HK-2 (cell line): Measurements from ENCODE around the gene MBD3L2.
"Not testable (repeated sequence)": the region's sequence is repeated elsewhere in the genome, so short reads cannot be mapped to it uniquely, and the experiment has no call there.

Experiments used
- DNase-seq: peaks from one replicate; pipeline ENCODE4 v3.0.0-alpha.2; 2018; ENCODE audit not compliant: unreplicated experiment

MBD3L2 gene

DNA sequence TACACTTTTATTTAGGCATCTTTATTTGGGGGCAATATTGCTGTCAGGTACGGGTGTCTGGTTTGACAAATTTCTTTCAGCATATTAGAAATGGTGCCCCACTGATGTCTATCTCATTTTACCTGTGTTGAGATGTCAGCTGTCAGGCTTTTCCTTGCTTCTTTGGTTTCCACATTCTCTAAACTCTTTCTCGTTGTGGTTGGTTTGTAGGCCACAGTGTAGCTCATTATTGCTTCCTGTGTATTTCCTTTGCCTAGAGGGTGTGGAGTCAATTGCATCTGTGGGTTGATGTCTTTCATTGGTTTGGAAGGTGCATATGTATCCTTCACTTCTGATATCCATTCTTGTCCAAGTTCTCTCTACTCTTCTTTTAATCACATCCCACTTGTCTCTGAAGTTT, 10.9 kb downstream of the MBD3L2 start:
- DNase-seq: not testable (repeated sequence)

DNA sequence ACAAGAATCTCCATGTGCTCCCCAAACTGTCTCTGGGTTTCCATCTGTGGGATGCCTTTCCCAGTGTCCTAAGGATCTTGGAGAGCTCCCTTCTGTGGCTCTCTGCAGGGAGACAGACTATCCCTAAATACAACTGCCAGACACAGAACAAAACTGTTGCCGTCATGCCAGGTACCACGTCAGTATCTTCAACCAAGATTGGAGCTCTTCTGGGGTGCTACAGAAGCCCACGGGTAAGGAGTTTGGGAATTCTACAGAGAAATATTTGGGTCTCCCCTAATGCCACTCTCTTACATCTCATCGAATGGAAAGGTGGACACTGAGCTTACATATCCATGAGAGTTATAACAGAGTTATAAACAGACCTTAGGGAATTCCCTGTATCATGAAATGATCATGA, 14.2 kb downstream of the MBD3L2 start:
- no peak for DNase-seq

GRCh38 chr19:7063764-7064418, 14.8 kb downstream of the MBD3L2 start:
- no peak for DNase-seq

DNA sequence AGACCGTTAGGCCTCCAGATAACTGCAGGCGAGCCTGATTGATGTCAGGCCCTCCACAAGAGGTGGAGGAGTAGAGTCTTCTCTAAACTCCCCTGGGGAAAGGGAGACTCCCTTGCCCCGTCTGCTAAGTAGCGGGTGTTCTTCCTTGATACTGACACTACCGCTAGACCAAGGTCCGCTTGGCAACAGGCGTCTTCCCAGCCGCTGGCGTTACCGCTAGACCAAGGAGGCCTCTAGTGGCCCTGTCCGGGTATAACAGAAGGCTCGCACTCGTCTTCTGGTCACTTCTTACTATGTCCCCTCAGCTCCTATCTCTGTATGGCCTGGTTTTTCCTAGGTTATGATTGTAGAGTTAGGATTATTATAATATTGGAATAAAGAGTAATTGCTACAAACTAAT, 18.0 kb downstream of the MBD3L2 start:
- DNase-seq: not testable (repeated sequence)

DNA sequence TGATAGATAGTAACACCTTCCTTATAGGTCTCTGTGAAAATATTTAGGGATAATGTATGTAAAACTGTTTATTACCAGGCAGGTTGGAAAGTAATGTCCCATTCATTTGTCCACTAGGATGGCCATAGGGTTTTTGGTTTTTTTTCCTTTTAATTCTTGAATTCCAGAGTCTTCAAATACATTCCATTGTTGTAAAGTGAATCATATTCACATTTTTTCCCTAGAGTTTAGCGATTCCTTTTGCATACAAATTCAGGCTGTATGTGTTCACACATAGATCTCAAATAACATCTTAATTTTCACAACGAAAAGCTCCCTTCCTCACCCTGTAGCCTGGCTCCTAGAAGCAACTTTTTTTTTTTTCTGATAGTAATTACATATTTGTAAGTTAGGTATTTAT, 18.6 kb downstream of the MBD3L2 start:
- DNase-seq: no peak

GRCh38 chr19:7068599-7068998, 19.5 kb downstream of the MBD3L2 start:
- no peak for DNase-seq

DNA sequence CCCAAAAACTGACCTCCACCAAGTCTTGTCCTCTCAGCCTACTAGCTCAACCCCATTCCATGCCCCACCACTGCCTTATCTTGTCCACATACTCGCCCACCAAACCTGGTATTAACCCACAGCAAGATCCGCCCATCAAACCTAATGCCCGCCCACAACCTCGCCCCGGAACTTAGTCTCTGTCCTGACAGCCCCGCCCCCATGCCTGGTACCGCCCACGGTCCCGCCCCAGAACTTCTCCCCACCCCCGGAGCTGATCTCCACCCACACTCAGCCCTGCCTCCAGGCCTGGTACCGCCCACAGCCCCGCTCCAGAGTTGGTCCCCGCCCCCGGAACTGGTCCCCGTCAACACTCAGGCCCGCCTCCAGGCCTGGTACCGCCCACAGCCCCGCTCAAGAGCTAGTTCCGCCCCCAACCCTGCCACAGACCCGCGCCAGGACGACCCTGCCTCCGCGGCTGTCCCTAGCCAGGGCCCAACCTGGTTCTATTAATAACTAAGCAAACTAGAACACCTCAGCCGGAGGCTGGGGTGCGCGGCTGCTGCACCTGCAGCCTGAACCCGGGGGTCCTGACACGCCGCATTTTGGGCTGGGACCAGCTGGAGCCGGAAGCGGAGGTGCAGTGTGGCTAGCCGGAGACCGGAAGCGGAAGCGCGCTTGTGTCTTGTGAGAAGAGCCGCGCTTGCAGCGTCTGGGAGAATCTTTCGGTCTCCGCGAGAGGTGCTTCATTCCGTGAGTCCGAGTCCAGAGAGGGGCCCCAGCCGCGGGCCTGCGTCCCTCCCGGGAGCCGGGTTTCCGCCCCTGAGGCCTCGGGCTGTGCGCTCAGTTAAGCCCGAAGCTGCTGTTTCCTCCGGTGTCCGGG, 20.2 kb downstream of the MBD3L2 start, which contains the start of gene ZNF557:
TSS of gene ZNF557 (plus strand) at position 662 of the 862 bp plus-strand sequence. CDS start 5,372 bp downstream, outside the sequence.
- peak; percentile 98 for DNase-seq

DNA sequence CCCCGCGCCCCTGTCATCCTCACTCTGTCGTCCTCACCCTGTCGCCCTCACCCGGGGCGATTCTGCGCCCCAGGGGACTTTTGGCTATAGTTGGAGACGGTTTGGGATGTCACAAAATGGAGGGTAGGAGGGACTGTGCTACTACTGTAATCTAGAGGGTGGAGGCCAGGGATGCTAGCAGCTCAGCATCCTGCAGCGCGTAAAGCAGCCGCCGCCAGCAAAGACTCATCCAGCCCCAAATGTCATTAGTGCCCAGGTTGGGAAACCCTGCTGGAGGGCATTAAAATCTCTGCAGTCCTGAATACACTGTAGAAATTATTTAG, 20.7 kb downstream of the MBD3L2 start:
- no peak for DNase-seq

DNA sequence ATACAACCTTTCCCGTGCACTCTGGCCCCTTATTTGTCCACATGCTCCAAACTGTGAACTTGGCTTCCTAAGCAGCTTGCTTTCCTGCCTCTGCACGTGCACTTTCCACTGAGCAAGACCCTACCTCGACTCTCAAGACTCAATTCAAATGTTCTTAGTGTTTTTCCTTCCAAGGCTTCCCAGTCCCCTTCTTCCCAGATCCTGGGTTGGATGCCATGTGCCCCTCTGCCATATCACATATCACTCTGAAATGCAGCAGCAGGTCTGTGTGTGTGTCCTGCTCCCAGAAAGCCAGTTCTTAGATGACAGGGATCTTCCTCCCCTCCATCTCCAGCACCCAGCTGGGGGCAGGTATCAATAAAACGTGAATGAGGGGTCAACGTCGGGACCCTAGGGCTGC, 23.4 kb downstream of the MBD3L2 start:
- DNase-seq: no peak

DNA sequence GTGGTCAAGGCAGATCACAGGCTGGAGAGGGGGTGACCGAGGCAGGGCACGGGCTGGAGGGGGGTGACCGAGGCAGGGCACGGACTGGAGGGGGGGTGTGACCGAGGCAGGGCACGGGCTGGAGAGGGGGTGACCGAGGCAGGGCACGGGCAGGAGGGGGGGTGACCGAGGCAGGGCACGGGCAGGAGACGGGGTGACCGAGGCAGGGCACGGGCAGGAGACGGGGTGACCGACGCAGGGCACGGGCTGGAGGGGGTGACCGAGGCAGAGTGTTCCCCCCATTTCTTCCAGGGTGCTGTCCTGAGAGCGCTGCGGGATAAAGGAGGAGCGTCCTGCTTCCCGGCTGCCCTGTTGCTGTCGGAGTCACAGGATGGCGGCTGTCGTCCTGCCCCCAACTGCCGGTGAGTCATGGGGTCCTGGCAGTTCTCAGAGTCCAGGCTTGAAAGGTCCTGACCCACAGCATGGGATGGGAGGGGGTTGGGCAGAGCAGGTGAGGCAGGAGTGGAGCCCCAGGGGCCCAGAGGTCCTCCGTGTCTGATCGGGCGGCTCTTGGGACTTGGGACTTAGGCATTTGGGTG, 25.7 kb downstream of the MBD3L2 start:
- DNase-seq: no peak

GRCh38 chr19:7076151-7076550, 27.0 kb downstream of the MBD3L2 start:
- DNase-seq: no peak

- DNase-seq: no peak
Measured at GRCh38 chr19:7078008-7078407, 28.9 kb downstream of the MBD3L2 start.

DNA sequence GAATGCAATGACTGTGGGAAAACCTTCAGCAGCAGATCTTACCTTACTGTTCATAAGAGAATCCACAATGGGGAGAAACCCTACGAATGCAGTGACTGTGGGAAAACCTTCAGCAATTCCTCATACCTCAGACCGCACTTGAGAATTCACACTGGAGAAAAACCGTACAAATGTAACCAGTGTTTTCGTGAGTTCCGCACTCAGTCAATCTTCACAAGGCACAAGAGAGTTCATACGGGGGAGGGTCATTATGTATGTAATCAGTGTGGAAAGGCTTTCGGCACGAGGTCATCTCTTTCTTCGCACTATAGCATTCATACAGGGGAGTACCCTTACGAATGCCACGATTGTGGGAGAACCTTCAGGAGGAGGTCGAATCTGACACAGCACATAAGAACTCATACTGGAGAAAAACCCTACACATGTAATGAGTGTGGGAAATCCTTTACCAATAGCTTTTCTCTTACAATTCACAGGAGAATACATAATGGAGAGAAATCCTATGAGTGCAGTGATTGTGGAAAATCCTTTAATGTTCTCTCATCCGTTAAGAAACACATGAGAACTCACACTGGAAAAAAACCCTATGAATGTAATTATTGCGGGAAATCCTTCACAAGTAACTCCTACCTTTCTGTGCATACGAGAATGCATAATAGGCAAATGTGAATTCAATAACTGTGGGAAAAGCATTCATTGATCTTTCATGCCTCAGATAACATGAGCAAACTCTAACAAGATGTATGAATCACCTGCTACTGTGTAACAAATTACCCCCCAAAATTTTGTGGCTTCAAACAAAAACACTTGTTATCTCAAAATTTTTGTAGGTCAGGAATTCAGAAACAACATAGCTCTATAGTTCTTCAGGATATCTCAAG, 34.2 kb downstream of the MBD3L2 start:
- no peak for DNase-seq

DNA sequence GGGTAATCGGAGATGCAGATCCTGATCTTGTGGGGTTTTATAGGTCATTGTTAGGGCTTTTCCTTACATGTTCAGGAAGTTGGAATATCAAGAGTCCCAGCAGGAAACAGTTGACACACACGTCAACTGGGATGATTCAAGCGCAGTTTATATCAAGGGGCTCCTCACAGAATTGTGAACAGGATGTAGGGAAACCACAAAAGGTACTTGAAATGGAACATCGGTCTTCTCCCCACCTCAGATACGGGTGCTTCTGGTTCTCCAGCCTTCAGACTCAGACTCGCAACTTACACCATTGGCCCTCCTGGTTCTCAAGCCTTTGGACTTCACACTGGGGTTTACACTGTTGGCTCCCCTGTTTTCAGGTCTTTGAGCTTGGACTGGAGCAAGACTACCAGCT, 39.9 kb downstream of the MBD3L2 start:
- DNase-seq: no peak

- no peak for DNase-seq
Measured at GRCh38 chr19:7098096-7098495, 49.0 kb downstream of the MBD3L2 start.

- peak; percentile 94 for DNase-seq
Measured at GRCh38 chr19:7098701-7099596, 49.8 kb downstream of the MBD3L2 start.

DNA sequence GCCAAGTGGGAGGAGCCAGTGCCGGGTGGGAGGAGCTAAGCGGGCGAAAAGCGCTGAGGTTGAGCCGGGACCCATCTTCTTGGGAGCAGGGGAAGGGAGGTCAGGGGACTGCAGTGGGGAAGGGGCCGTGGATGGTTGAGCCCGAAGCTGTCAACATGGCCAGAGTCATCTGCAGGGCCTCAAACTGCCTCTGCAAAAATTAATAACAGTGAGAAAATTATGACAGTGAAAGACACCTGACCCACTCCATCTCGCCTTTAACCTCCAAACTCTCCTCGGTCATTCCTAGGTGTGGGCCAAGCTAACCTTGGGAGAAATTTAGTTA, 50.4 kb downstream of the MBD3L2 start:
- DNase-seq: no peak
